Gastroesophageal sphincter (tissue), 4 donors: ENCODE measurements around the gene TPM1. TPM values are rescaled to one million over a fixed set of nuclear protein-coding genes. Genes with fewer than 3 reads are reported as not detected.

ENCODE experiments used
- ATAC-seq: fragments of 150-250 bp; one replicate; pipeline ENCODE4 v1.9.1; 2016; ENCODE audit warnings: mild to moderate bottlenecking, moderate library complexity
- H3K27ac ChIP-seq, 4 donors: fragments of 200-600 bp; sonication (generic) in 3 of 4; 1 replicate in 3 of 4; 2 replicates in 1 of 4; pipeline ENCODE4 v1.5.1; 2016 to 2019
- H3K27me3 ChIP-seq: fragments of 200-600 bp; sonication (generic); one replicate; pipeline ENCODE4 v1.5.1; 2019
- H3K36me3 ChIP-seq, 2 donors: fragments of 200-600 bp; sonication (generic); one replicate each; pipeline ENCODE4 v1.5.1; 2019; ENCODE audit warnings: control low read depth in 1 of 2
- H3K4me1 ChIP-seq, 3 donors: fragments of 200-600 bp; sonication (generic); 1 replicate in 2 of 3; 2 replicates in 1 of 3; pipeline ENCODE4 v1.5.1; 2016 to 2019; ENCODE audit warnings: control low read depth in 2 of 3
- H3K4me3 ChIP-seq, 2 donors: fragments of 200-600 bp; sonication (generic); one replicate each; pipeline ENCODE4 v1.5.1; 2019; ENCODE audit warnings: mild to moderate bottlenecking in 1 of 2, moderate library complexity in 1 of 2
- H3K9me3 ChIP-seq, 3 donors: fragments of 200-600 bp; sonication (generic); one replicate each; pipeline ENCODE4 v1.5.1; 2017 to 2019; ENCODE audit warnings: control low read depth in 2 of 3
- EP300 ChIP-seq: sonication (generic); formaldehyde crosslinking; IDR thresholded peaks from one replicate; pipeline ENCODE4 v1.6.1; 2017; ENCODE audit warnings: antibody characterized with exemption, mild to moderate bottlenecking
- POLR2A ChIP-seq, 2 donors: fragments of 450-650 bp; IDR thresholded peaks; one replicate each; pipeline ENCODE4 v1.6.1; 2017; ENCODE audit warnings: antibody characterized with exemption in 2 of 2, mild to moderate bottlenecking in 2 of 2, moderate library complexity in 1 of 2
- POLR2AphosphoS5 ChIP-seq: sonication (generic); formaldehyde crosslinking; IDR thresholded peaks from one replicate; pipeline ENCODE4 v1.6.1; 2017; ENCODE audit warnings: antibody characterized with exemption
- WGBS, 2 donors: methylation state at CpG; one replicate each; pipeline ENCODE4 v1.1.5; 2018; ENCODE audit warnings: low coverage in 1 of 2; 5-methylcytosine and 5-hydroxymethylcytosine counted together
- total RNA-seq, 4 donors: library from RNA; depleted of rRNA; stranded (reverse); fragments of >200 nt; gene quantifications; one replicate each; pipeline ENCODE4 v1.1.0, GENCODE V29; 2016
- TF ChIP-seq, protein P1 (sequence below), 4 experiments: fragments of 200-600 bp in 2 of 4; fragments of 450-650 bp in 2 of 4; sonication (generic) in 1 of 4; IDR thresholded peaks; one replicate each; pipeline ENCODE4 v1.5.1; 2017 to 2019; ENCODE audit warnings: antibody characterized with exemption in 4 of 4, mild to moderate bottlenecking in 2 of 4, moderate library complexity in 2 of 4

Gene TPM1
- total RNA-seq, 4 donors from 2014 or later: 3,599 to 7,152 (median 6,397) TPM

DNA sequence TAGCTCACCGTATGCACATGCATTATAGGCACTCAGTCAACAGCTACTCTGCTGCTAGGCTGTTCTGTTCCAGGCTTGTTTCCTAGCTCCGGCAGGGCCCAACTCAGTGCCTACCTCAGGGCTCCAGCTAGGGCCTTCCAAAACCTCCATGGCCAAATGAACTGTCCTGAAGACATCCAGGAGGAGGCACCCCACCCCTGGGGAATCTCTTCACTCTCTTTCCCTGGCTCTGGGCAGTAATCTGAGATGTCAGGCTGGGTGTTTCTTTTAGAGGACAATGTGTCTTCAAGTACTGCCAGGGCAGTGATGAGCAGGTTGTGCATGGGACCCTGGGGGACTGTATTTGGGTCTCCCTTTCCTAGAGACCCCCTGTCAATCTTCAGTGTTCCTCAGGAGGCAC lies 38.3 kb upstream of the TPM1 start:
- Histone ChIP-seq H3K4me3 (no peak overlapping the region), H3K27ac (no peak overlapping the region), H3K4me1 (no peaks in the 10 kb centered on the region), H3K36me3 (no peaks in the 10 kb centered on the region), H3K9me3 (no peaks in the 10 kb centered on the region), H3K27me3 (no peaks in the 10 kb centered on the region)
- WGBS, 2 donors: 100% methylated on average over 2 of the region's 2 CpGs; no CpG with 5 or more reads in 1 of the 2 donors
- TF ChIP-seq POLR2A (IDR thresholded peaks at IDR 0.05): no peak
- TF ChIP-seq EP300: no peak
- no peak for TF ChIP-seq POLR2AphosphoS5
- TF ChIP-seq, protein P1, sequence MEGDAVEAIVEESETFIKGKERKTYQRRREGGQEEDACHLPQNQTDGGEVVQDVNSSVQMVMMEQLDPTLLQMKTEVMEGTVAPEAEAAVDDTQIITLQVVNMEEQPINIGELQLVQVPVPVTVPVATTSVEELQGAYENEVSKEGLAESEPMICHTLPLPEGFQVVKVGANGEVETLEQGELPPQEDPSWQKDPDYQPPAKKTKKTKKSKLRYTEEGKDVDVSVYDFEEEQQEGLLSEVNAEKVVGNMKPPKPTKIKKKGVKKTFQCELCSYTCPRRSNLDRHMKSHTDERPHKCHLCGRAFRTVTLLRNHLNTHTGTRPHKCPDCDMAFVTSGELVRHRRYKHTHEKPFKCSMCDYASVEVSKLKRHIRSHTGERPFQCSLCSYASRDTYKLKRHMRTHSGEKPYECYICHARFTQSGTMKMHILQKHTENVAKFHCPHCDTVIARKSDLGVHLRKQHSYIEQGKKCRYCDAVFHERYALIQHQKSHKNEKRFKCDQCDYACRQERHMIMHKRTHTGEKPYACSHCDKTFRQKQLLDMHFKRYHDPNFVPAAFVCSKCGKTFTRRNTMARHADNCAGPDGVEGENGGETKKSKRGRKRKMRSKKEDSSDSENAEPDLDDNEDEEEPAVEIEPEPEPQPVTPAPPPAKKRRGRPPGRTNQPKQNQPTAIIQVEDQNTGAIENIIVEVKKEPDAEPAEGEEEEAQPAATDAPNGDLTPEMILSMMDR (IDR thresholded peaks at IDR 0.05): no peak
- ATAC-seq: no peak

DNA sequence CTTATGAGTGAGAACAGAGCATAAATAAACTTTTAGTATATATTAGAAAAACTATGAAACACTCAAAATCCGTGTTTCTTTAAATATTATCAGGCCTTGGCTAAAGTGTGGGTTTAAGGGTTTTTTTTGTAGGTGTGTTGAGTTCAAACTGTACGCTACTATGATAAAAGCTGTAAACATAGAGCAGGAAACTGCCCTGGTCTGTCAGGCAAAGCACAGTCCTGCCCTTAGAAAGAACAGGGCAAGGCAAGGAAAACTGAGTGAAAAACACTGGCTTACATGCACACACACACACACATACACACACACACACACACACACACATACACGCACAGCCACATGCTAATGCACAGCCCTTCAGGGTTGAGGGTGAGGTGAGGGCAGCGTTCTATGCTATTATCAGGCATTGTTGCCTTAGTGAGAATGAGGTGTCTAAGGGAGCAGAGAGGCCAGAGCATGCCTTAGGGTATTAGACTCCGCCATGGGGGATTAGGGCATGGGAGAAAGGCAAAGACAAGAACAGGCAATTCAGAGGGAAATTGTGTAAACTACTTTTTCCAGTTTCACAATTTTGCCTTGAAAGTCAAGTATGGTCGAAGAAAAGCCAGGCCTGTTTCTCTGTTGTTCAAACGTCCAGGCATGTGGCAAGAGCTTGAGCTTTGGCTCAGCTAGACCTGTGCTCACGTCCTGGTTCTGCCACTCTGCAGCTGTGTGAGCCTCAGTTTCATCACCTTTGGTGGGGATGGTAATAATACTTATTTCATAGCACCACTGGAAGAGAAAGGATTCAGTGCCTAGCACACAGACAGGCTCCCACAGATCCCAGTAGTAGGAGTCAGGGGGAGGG lies 36.3 kb upstream of the TPM1 start:
- no peaks in the 10 kb centered on the region for H3K9me3 ChIP-seq
- no peak overlapping the region for H3K4me3 ChIP-seq
- H3K4me1 ChIP-seq: no peaks in the 10 kb centered on the region
- no peak for ATAC-seq
- no peaks in the 10 kb centered on the region for H3K27me3 ChIP-seq
- H3K36me3 ChIP-seq: no peaks in the 10 kb centered on the region
- 81 to 83% methylated on average over 7 of the region's 8 CpGs for WGBS, 2 donors
- TF ChIP-seq, protein P1 (IDR thresholded peaks at IDR 0.05): no peak
- no peak for TF ChIP-seq POLR2A (IDR thresholded peaks at IDR 0.05)
- no peak for TF ChIP-seq EP300
- no peak for TF ChIP-seq POLR2AphosphoS5
- no peak overlapping the region for H3K27ac ChIP-seq

DNA sequence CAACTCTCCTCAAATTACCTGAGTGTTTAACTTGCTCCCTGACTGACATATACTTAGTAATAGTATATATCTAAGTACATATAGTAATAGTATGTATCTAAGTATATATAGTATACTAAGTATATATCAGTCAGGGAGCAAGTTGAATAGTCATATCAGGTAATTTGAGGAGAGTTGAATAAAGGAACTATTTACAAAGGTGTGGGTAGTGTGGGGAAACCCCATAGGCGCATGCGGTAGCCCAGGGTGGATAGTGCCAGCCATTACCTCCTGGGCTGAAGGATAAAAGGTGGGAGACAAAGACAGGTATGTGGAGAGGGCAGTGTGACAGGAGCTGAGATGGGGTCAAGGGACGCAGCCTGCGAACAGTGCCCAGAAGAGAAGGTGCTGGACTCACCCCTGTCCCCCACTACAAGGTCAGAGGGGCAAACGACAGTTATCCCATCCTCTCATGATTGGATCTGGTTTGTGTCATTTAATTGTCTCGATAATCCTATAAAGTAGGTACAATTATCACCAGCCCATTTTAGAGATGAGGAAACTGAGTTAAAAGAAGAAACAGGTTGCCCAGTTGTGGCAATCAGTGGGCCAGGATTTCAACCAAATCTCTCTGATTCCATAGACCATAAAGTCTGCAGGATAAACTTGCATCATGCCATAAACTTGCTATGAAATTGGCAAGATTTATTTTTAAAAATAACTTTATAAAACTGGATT lies 34.1 kb upstream of the TPM1 start:
- Histone ChIP-seq H3K4me3 (no peak overlapping the region), H3K27ac (no peak overlapping the region), H3K27me3 (no peaks in the 10 kb centered on the region), H3K36me3 (no peaks in the 10 kb centered on the region), H3K4me1 (peaks cover 0 to 8% (median 6%) of the 10 kb centered on the region in 3 donors), H3K9me3 (no peaks in the 10 kb centered on the region)
- TF ChIP-seq, protein P1 (IDR thresholded peaks at IDR 0.05): no peak
- 89 to 97% methylated on average over 6 of the region's 6 CpGs for WGBS, 2 donors
- ATAC-seq: no peak

- H3K36me3 ChIP-seq: no peaks in the 10 kb centered on the region
- H3K27ac ChIP-seq: no peak overlapping the region
- ATAC-seq: no peak
- WGBS, 2 donors: 85 to 91% methylated on average over 3 of the region's 3 CpGs
- H3K9me3 ChIP-seq: no peaks in the 10 kb centered on the region
- no peak overlapping the region for H3K4me3 ChIP-seq
- TF ChIP-seq, protein P1 (IDR thresholded peaks at IDR 0.05): no peak
- TF ChIP-seq POLR2A (IDR thresholded peaks at IDR 0.05) (no peak), POLR2AphosphoS5 (no peak), EP300 (no peak)
- peaks cover 0 to 19% (median 6%) of the 10 kb centered on the region in 3 donors for H3K4me1 ChIP-seq
- no peaks in the 10 kb centered on the region for H3K27me3 ChIP-seq
These were observed 32.2 kb upstream of the TPM1 start for GRCh38 chr15:63010386-63010785.
